ENCODE results near the gene SH3D19. TPM values are rescaled to one million over a fixed set of nuclear protein-coding genes. Genes with fewer than 3 reads are reported as not detected.
A peak's percentile ranks its signal among the peaks of the same experiment; 100 is the strongest.

The SH3D19 gene
- total and polyA plus RNA-seq, 2 of the 4 experiments (the other 2 are of a cell fraction): 14.4 to 27.2 TPM

GRCh38 chr4:151239608-151240007, 85.8 kb downstream of the SH3D19 start:
- H3K27me3 ChIP-seq (ENCODE audit: control insufficient read depth, insufficient read depth, low read length): no peaks in the 10 kb centered on the region
- H2BK120ac ChIP-seq (ENCODE audit: low read depth, low read length): no peak overlapping the region
- H2BK5ac ChIP-seq (ENCODE audit: low read depth, low read length, poor library complexity, severe bottlenecking): no peak overlapping the region
- BruUV-seq (replicated peaks): no TSS peak
- no peak overlapping the region for H2AFZ ChIP-seq (replicated peaks; ENCODE audit: low read length, poor library complexity)
- in situ Hi-C loops (cut with MboI; ENCODE audit: low sequenced_read_pairs): no loop called here
- DNase-seq (no peak), ATAC-seq (ENCODE audit: low read depth) (no peak)
- WGBS, 2 experiments (ENCODE audit: extremely low coverage in 2 of 2, insufficient read length in 1 of 2): 80% methylated on average over 1 of the region's 3 CpGs; no CpG with 5 or more reads in 1 of the 2 experiments
- intact Hi-C loops (cut with micrococcal nuclease): loop anchor here (5.0 kb wide), 1 partner anchor 363 kb away; no protein-coding TSS in a partner anchor
- no peak overlapping the region for H3K18ac ChIP-seq (ENCODE audit: low read depth, low read length)
- no peak overlapping the region for H4K5ac ChIP-seq (ENCODE audit: low read depth, low read length)
- H3K4me3 ChIP-seq (ENCODE audit: insufficient read depth, low read depth, low read length): no peak overlapping the region
- H3K56ac ChIP-seq (ENCODE audit: extremely low read depth, insufficient read depth, low read length): no peak overlapping the region
- no peak overlapping the region for H3K9ac ChIP-seq (ENCODE audit: low read depth, low read length)
- H3K9me3 ChIP-seq (ENCODE audit: control insufficient read depth, insufficient read depth, low read length): no peaks in the 10 kb centered on the region
- CTCF ChIA-PET: no interaction called here
- no peaks in the 10 kb centered on the region for H3K4me1 ChIP-seq (ENCODE audit: control insufficient read depth, insufficient read depth, low read length)
- H3K4me2 ChIP-seq (ENCODE audit: low read depth, low read length): no peak overlapping the region
- no peak overlapping the region for H3K27ac ChIP-seq (ENCODE audit: insufficient read depth, low read length)
- no peak overlapping the region for H2AK5ac ChIP-seq (ENCODE audit: low read depth, low read length)
- H3K14ac ChIP-seq (replicated peaks; ENCODE audit: low read depth, low read length): no peak overlapping the region
- TF ChIP-seq MAFK (IDR thresholded peaks at IDR 0.05; ENCODE audit: low read depth, low read length) (peak; percentile 84), RCOR1 (IDR thresholded peaks at IDR 0.05; ENCODE audit: insufficient replicate concordance, low read length) (no peak), POLR2A (IDR thresholded peaks at IDR 0.05; ENCODE audit: low read depth, low read length) (no peak)
- no peak overlapping the region for H3K4ac ChIP-seq (ENCODE audit: low read depth, low read length)
- no peak overlapping the region for H2AK9ac ChIP-seq (replicated peaks; ENCODE audit: low read depth, low read length, poor library complexity)
- no peaks in the 10 kb centered on the region for H4K20me1 ChIP-seq (ENCODE audit: insufficient read depth, low read length)
- H2BK20ac ChIP-seq (ENCODE audit: low read depth, low read length): no peak overlapping the region
- no peak overlapping the region for H4K8ac ChIP-seq (ENCODE audit: low read depth in 2 of 2, low read length in 2 of 2)
- H3K9me1 ChIP-seq (ENCODE audit: insufficient read depth, low read length): no peaks in the 10 kb centered on the region
- no peaks in the 10 kb centered on the region; a peak in 1 of 4 replicates for H3K79me1 ChIP-seq (ENCODE audit: low read depth in 1 of 2, low read length in 2 of 2)
- H3K36me3 ChIP-seq (ENCODE audit: control insufficient read depth, insufficient read depth, low read length): no peaks in the 10 kb centered on the region
- H2BK15ac ChIP-seq (ENCODE audit: low read depth, low read length): no peak overlapping the region
- no peak overlapping the region for H3K23ac ChIP-seq (ENCODE audit: low read depth, low read length)
- H4K91ac ChIP-seq (ENCODE audit: insufficient read depth, low read depth, low read length): no peak overlapping the region
- POLR2A ChIA-PET (ENCODE audit: unreplicated experiment): no interaction called here
- dilution Hi-C loops (cut with HindIII; ENCODE audit: low sequenced_read_pairs, unreplicated experiment): no loop called here
